GM23338 (cell line): ENCODE measurements around the gene CLASRP.

Experiments used
- CREB1 ChIP-seq: fragments of 250-450 bp; sonication (Bioruptor Pico); IDR thresholded peaks from 2 replicates; pipeline ENCODE4 v1.5.0; 2020; ENCODE audit warnings: low read depth, mild to moderate bottlenecking, moderate library complexity
- EZH2 ChIP-seq: fragments of 200-600 bp; sonication (generic); IDR thresholded peaks from one replicate; pipeline ENCODE4 v1.8.0; 2017; ENCODE audit warnings: antibody characterized with exemption, mild to moderate bottlenecking, low read depth; ENCODE audit not compliant: unreplicated experiment
- POLR2AphosphoS5 ChIP-seq: IDR thresholded peaks from 2 replicates; pipeline ENCODE4 v1.6.1; 2016; ENCODE audit warnings: antibody characterized with exemption, low read depth
- STAT1 ChIP-seq: IDR thresholded peaks from one replicate; pipeline ENCODE4 v1.6.1; 2016; ENCODE audit warnings: antibody characterized with exemption; ENCODE audit not compliant: unreplicated experiment
- TF ChIP-seq, protein P1 (sequence below), 2 experiments: fragments of 200-600 bp in 1 of 2; sonication (generic) in 1 of 2; conservative IDR thresholded peaks; 2 replicates each; pipeline versions ENCODE4 v1.5.1 to v1.6.1; 2016 to 2017; ENCODE audit warnings: antibody characterized with exemption in 2 of 2, low read depth in 2 of 2, mild to moderate bottlenecking in 2 of 2, moderate library complexity in 1 of 2
- TF ChIP-seq, protein P2 (sequence below): IDR thresholded peaks from one replicate; pipeline ENCODE4 v1.6.1; 2018; ENCODE audit warnings: antibody characterized with exemption; ENCODE audit not compliant: unreplicated experiment

DNA sequence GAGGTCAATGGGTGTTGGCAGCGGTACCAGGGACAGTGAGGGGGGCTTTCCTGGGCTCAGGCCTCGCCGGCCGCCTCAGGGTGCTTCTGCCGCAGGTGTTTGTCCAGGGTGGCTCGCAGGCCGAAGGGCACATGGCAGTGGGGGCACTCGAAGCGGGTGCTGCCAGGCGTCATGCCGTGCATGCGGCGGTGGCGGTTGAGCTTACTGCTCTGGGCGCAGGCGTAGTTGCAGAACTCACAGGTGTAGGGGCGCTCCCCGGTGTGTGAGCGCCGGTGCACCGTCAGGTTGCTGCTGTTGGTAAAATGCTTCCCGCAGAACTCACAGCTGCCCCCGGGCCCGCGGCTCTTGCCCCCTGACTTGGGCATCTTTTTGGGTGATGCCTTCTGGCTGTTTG, 32.7 kb downstream of the CLASRP start:
- TF ChIP-seq, protein P1, sequence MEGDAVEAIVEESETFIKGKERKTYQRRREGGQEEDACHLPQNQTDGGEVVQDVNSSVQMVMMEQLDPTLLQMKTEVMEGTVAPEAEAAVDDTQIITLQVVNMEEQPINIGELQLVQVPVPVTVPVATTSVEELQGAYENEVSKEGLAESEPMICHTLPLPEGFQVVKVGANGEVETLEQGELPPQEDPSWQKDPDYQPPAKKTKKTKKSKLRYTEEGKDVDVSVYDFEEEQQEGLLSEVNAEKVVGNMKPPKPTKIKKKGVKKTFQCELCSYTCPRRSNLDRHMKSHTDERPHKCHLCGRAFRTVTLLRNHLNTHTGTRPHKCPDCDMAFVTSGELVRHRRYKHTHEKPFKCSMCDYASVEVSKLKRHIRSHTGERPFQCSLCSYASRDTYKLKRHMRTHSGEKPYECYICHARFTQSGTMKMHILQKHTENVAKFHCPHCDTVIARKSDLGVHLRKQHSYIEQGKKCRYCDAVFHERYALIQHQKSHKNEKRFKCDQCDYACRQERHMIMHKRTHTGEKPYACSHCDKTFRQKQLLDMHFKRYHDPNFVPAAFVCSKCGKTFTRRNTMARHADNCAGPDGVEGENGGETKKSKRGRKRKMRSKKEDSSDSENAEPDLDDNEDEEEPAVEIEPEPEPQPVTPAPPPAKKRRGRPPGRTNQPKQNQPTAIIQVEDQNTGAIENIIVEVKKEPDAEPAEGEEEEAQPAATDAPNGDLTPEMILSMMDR (conservative IDR thresholded peaks at IDR 0.05; ENCODE audit: low read depth in 2 of 2) = no peak
- no peak for TF ChIP-seq EZH2
- TF ChIP-seq CREB1 (CRISPR knock-in tag) = no peak
- TF ChIP-seq POLR2AphosphoS5 = no peak
- TF ChIP-seq, protein P2, sequence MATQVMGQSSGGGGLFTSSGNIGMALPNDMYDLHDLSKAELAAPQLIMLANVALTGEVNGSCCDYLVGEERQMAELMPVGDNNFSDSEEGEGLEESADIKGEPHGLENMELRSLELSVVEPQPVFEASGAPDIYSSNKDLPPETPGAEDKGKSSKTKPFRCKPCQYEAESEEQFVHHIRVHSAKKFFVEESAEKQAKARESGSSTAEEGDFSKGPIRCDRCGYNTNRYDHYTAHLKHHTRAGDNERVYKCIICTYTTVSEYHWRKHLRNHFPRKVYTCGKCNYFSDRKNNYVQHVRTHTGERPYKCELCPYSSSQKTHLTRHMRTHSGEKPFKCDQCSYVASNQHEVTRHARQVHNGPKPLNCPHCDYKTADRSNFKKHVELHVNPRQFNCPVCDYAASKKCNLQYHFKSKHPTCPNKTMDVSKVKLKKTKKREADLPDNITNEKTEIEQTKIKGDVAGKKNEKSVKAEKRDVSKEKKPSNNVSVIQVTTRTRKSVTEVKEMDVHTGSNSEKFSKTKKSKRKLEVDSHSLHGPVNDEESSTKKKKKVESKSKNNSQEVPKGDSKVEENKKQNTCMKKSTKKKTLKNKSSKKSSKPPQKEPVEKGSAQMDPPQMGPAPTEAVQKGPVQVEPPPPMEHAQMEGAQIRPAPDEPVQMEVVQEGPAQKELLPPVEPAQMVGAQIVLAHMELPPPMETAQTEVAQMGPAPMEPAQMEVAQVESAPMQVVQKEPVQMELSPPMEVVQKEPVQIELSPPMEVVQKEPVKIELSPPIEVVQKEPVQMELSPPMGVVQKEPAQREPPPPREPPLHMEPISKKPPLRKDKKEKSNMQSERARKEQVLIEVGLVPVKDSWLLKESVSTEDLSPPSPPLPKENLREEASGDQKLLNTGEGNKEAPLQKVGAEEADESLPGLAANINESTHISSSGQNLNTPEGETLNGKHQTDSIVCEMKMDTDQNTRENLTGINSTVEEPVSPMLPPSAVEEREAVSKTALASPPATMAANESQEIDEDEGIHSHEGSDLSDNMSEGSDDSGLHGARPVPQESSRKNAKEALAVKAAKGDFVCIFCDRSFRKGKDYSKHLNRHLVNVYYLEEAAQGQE = no peak
- no peak for TF ChIP-seq STAT1
